ENCODE measurements around the gene AIMP1. TPM values are rescaled to one million over a fixed set of nuclear protein-coding genes. Genes with fewer than 3 reads are reported as not detected.

Gene AIMP1
- total RNA-seq, 4 donors from 2014 or later = 16.8 to 35.1 (median 22.8) TPM

DNA sequence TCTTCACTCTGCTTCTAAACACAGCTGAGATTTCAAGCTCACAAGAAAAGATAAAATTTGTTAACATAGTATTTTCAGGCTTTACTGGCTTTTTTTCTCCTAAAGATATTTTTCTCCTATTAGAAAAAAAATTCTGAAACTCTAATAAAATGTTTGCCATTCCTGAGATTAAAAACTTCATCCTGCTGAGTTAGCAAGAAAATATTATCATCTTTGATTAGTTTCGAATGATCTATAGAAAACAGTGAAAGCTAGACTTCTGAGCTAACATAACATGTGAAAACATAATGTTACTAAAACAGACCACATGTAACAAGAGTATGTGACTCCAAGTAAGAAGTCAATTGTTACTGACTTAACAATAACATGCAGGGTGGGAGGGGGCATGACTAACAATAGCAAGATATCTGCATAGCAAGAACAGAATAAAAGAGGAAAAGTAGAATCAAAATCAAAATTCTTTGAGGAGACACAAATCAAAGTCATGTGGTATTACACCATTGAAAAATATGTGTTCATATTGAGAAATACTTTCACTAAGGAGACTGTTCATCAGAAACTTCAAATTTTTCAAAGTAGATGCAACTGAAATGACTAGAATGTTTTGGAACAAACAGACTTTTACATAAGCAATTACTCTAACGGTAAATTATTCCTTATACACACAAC is 14.8 kb upstream of the AIMP1 start:
- no peak for TF ChIP-seq CTCF (IDR thresholded peaks at IDR 0.05; ENCODE audit: low read depth)

GRCh38 chr4:106302062-106302438 is 14.3 kb upstream of the AIMP1 start:
- TF ChIP-seq CTCF (IDR thresholded peaks at IDR 0.05; ENCODE audit: low read depth) = no peak

DNA sequence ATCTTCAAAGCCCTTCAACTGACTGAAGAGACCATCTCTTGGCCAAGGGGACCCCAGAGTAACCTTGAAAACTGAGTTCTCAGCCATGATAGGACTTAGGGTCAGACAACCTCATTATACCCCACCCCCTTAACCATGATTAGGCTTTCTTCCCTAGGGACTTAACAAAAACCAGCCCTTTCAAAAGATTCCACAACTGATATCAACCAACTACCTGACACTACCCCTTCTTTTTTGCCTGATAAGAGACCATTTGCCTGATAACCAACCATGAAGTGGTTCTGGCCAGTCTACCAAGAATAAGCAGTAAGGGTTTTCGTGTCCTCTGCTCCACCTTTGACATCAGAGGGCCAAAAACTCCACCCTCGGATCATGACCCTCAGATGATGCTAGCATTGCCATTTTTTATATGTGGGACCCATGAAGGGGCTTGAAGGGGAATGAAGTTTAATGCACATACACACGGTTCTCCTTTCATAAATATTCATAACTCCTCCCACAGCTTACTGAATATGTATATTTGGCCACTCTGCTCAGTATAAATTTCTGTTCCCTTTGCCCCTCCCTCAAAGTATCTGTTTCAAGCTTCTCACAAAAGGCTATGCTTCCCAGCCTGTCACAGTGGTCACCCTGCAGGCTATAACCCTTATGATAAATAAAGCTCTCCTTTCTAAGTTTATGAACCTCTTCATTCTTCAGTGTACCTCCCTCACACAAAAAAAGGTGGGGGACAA is 12.6 kb upstream of the AIMP1 start:
- TF ChIP-seq CTCF (IDR thresholded peaks at IDR 0.05; ENCODE audit: low read depth) = no peak

GRCh38 chr4:106304632-106305031 is 11.7 kb upstream of the AIMP1 start:
- no peak for TF ChIP-seq CTCF (IDR thresholded peaks at IDR 0.05; ENCODE audit: low read depth)

GRCh38 chr4:106305435-106306055 is 10.8 kb upstream of the AIMP1 start:
- TF ChIP-seq CTCF (IDR thresholded peaks at IDR 0.05; ENCODE audit: low read depth) = no peak

GRCh38 chr4:106306561-106306960 is 9.8 kb upstream of the AIMP1 start:
- TF ChIP-seq CTCF (IDR thresholded peaks at IDR 0.05; ENCODE audit: low read depth) = no peak

- TF ChIP-seq CTCF (IDR thresholded peaks at IDR 0.05; ENCODE audit: low read depth) = no peak
Observed at GRCh38 chr4:106312377-106312776, 4.0 kb upstream of the AIMP1 start.
